Inflammatory macrophage treated with lipopolysaccharide for 1 hour (primary cell): ENCODE measurements around the gene CERK.
"Not testable (repeated sequence)": the region's sequence is repeated elsewhere in the genome, so short reads cannot be mapped to it uniquely, and the experiment has no call there.

Source experiments
- DNase-seq, 2 donors: peaks; one replicate each; pipeline ENCODE4 v3.0.0-alpha.2; 2020 to 2022

Gene CERK

GRCh38 chr22:46640293-46641055 lies 97.6 kb downstream of the CERK start:
- DNase-seq = no peak

DNA sequence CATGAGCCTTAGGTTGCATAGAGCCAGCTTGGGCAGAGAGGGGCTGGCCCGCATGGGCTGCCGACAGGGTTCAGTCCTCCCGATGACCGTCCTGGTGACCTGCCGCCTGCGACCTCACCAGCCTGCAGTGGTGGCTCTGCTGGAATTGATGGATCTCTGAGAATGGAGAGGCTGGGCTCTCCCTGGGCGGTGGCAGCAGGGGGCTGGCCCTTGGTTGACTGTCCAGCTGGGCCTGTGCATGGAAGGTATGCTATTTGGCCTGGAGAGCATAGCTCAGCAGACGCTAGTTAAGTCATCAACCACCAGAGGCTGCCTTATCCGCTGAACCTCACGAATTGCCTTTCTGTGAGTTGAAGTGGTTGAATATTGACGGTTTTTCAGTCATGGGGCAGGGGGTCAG lies 98.2 kb downstream of the CERK start:
- DNase-seq = no peak

- DNase-seq = no peak
Measured at GRCh38 chr22:46638601-46639431, 99.2 kb downstream of the CERK start.

GRCh38 chr22:46637711-46638600 lies 100.1 kb downstream of the CERK start:
- DNase-seq = no peak

DNA sequence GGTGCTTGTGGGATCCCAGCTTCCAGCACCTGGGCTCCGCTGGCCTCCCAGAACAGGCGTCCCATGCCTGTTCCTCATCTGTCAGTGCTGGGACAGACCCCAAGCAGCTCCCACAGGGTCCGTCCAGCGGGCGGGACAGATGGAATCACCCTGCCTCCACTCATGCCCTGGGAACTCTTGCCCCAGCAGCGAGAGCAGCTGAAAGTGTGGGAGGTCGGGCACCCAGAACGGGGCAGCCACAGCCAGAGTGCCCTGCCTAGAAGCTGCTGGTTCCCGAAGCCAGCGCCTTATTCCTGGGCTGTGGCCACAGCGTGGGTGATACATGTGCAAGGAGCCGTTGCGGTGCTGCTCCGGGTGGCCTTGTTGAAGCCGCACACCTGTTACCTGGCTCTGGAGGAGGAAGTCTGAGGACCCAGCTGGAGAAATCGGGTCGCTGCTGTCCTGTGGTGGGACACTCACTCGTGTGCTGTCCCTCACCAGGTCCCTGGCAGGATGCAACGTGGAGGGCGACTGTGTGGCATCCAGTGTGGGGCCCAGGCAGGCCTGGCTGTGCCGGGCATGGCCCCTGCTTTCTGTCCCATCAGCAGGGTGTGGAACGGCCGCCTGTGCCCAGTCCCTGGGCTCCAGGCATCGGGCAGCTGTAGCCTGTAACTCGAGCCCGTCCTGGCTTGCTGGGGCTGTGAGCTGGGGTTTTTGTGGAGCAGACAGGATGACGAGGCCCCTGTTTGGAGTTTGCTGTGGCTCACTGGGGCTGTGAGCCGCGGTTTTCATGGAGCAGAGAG lies 101.6 kb downstream of the CERK start:
- DNase-seq = no peak

- DNase-seq = no peak
Measured at GRCh38 chr22:46635756-46636155, 102.3 kb downstream of the CERK start.

GRCh38 chr22:46634973-46635685 lies 102.9 kb downstream of the CERK start:
- DNase-seq = not testable (repeated sequence)
